Measurements from ENCODE around the gene ST6GALNAC3.

The ST6GALNAC3 gene

DNA sequence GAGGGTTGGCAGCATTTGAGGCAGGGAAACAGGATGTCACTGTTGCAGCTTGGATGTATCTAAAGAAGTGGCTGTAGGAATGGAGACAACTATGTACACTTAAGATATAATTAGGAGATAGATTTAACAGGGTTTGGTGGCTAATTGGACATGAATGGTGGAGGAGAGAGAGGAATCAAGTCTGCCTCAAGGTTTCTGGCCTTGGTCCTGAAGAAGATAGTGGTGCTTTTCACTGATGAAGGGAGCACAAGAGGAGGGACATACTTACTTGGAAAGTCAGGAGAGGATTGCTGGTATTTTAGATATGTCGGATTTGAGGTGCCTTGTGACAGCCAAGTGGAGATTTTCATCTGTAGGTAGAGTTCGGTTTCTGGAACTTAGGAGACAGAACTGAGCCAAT, 123.9 kb downstream of the ST6GALNAC3 start:
- no peaks in the 10 kb centered on the region for H4K20me1 ChIP-seq (ENCODE audit: insufficient read depth, low read length)
- H3K9ac ChIP-seq (ENCODE audit: low read length) = no peak overlapping the region
- H3K9me3 ChIP-seq (ENCODE audit: insufficient read depth, low read length) = no peaks in the 10 kb centered on the region
- no peak overlapping the region for H3K27ac ChIP-seq (ENCODE audit: low read length)
- TF ChIP-seq EZH2phosphoT487 (IDR thresholded peaks at IDR 0.05; ENCODE audit: low read depth) (no peak), CTCF (IDR thresholded peaks at IDR 0.05; ENCODE audit: low read depth, low read length) (no peak)
- H3K4me2 ChIP-seq (ENCODE audit: low read length) = no peak overlapping the region
- no peaks in the 10 kb centered on the region for H3K4me1 ChIP-seq (ENCODE audit: low read length)
- no peak overlapping the region for H2AFZ ChIP-seq (ENCODE audit: low read depth, low read length)
- no peaks in the 10 kb centered on the region for H3K79me2 ChIP-seq (ENCODE audit: low read length)
- no peaks in the 10 kb centered on the region for H3K27me3 ChIP-seq (ENCODE audit: low read depth, low read length)
- no peak overlapping the region for H3K4me3 ChIP-seq (ENCODE audit: low read length)
- H3K36me3 ChIP-seq (replicated peaks; ENCODE audit: low read depth, low read length) = no peaks in the 10 kb centered on the region

GRCh38 chr1:76202670-76203069, 128.1 kb downstream of the ST6GALNAC3 start:
- Histone ChIP-seq H3K4me1 (ENCODE audit: low read length) (no peaks in the 10 kb centered on the region), H3K27ac (ENCODE audit: low read length) (no peak overlapping the region), H3K9ac (ENCODE audit: low read length) (no peak overlapping the region), H2AFZ (ENCODE audit: low read depth, low read length) (no peak overlapping the region), H3K27me3 (ENCODE audit: low read depth, low read length) (no peaks in the 10 kb centered on the region), H3K4me2 (ENCODE audit: low read length) (no peak overlapping the region), H3K36me3 (replicated peaks; ENCODE audit: low read depth, low read length) (no peaks in the 10 kb centered on the region), H3K9me3 (ENCODE audit: insufficient read depth, low read length) (no peaks in the 10 kb centered on the region), H3K4me3 (ENCODE audit: low read length) (no peak overlapping the region), H4K20me1 (ENCODE audit: insufficient read depth, low read length) (no peaks in the 10 kb centered on the region), H3K79me2 (ENCODE audit: low read length) (no peaks in the 10 kb centered on the region)
- TF ChIP-seq EZH2phosphoT487 (IDR thresholded peaks at IDR 0.05; ENCODE audit: low read depth) (no peak), CTCF (IDR thresholded peaks at IDR 0.05; ENCODE audit: low read depth, low read length) (no peak)

- Histone ChIP-seq H3K9me3 (ENCODE audit: insufficient read depth, low read length) (no peaks in the 10 kb centered on the region), H4K20me1 (ENCODE audit: insufficient read depth, low read length) (no peaks in the 10 kb centered on the region), H3K27ac (ENCODE audit: low read length) (no peak overlapping the region), H3K79me2 (ENCODE audit: low read length) (no peaks in the 10 kb centered on the region), H3K4me1 (ENCODE audit: low read length) (no peaks in the 10 kb centered on the region), H3K27me3 (ENCODE audit: low read depth, low read length) (no peaks in the 10 kb centered on the region), H2AFZ (ENCODE audit: low read depth, low read length) (no peak overlapping the region), H3K4me2 (ENCODE audit: low read length) (no peak overlapping the region), H3K36me3 (replicated peaks; ENCODE audit: low read depth, low read length) (no peaks in the 10 kb centered on the region), H3K9ac (ENCODE audit: low read length) (no peak overlapping the region), H3K4me3 (ENCODE audit: low read length) (no peak overlapping the region)
- no peak for TF ChIP-seq CTCF (IDR thresholded peaks at IDR 0.05; ENCODE audit: low read depth, low read length)
- no peak for TF ChIP-seq EZH2phosphoT487 (IDR thresholded peaks at IDR 0.05; ENCODE audit: low read depth)
Measured at GRCh38 chr1:76203127-76203526, 128.6 kb downstream of the ST6GALNAC3 start.

GRCh38 chr1:76209238-76209637, 134.7 kb downstream of the ST6GALNAC3 start:
- Histone ChIP-seq H2AFZ (ENCODE audit: low read depth, low read length) (no peak overlapping the region), H3K9ac (ENCODE audit: low read length) (no peak overlapping the region), H3K9me3 (ENCODE audit: insufficient read depth, low read length) (no peaks in the 10 kb centered on the region), H3K4me2 (ENCODE audit: low read length) (no peak overlapping the region), H3K4me3 (ENCODE audit: low read length) (no peak overlapping the region), H3K36me3 (replicated peaks; ENCODE audit: low read depth, low read length) (no peaks in the 10 kb centered on the region), H3K27ac (ENCODE audit: low read length) (no peak overlapping the region), H3K79me2 (ENCODE audit: low read length) (no peaks in the 10 kb centered on the region), H4K20me1 (ENCODE audit: insufficient read depth, low read length) (no peaks in the 10 kb centered on the region), H3K27me3 (ENCODE audit: low read depth, low read length) (no peaks in the 10 kb centered on the region), H3K4me1 (ENCODE audit: low read length) (no peaks in the 10 kb centered on the region)
- TF ChIP-seq CTCF (IDR thresholded peaks at IDR 0.05; ENCODE audit: low read depth, low read length) = no peak
